Transverse colon (tissue), 4 donors: ENCODE results near the gene CD276.

Experiments
- CTCF ChIP-seq, 5 experiments: fragments of 200-600 bp in 3 of 5; fragments of 450-650 bp in 2 of 5; sonication (generic) in 3 of 5; IDR thresholded peaks; 1 replicate in 2 of 5; 2 replicates in 3 of 5; pipeline ENCODE4 v1.5.1; 2016 to 2017; ENCODE audit warnings: antibody characterized with exemption in 5 of 5, inconsistent platforms in 3 of 5, mild to moderate bottlenecking in 2 of 5, moderate library complexity in 1 of 5
- EP300 ChIP-seq: sonication (generic); formaldehyde crosslinking; IDR thresholded peaks from one replicate; pipeline ENCODE4 v1.6.1; 2017; ENCODE audit warnings: antibody characterized with exemption, low read depth
- POLR2A ChIP-seq: fragments of 450-650 bp; IDR thresholded peaks from one replicate; pipeline ENCODE4 v1.6.1; 2016; ENCODE audit warnings: antibody characterized with exemption, mild to moderate bottlenecking, moderate library complexity
- POLR2AphosphoS5 ChIP-seq, 3 donors: sonication (generic); formaldehyde crosslinking; IDR thresholded peaks; one replicate each; pipeline ENCODE4 v1.6.1; 2016; ENCODE audit warnings: antibody characterized with exemption in 3 of 3

DNA sequence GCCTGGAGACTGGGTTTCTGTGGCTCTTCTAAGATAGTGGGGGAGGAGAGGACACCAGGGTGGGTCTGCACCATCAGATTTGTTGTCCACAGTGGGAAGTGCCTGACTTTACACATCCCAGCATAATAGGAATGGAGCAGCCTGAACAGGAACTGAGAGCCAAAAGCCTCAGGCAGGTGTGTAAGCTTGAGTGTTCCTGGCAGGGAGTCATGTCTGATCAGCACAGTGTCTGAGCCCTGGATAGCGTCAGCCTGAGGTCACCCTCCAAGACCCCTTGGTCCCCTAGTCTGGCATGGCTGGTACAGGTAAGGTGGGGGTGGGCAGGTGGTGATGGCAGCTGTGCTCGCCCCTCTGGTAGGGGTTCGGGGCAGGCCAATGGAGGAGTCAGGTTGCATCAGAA, 48.7 kb downstream of the CD276 start:
- no peak for TF ChIP-seq POLR2AphosphoS5 (IDR thresholded peaks at IDR 0.05)
- TF ChIP-seq POLR2A, result no peak
- no peak for TF ChIP-seq CTCF (IDR thresholded peaks at IDR 0.05)
- no peak for TF ChIP-seq EP300
